ENCODE results near the gene FGF19.

GRCh38 chr11:69746140-69746539 lies 42.3 kb upstream of the FGF19 start:
- TF ChIP-seq POLR2AphosphoS5 (IDR thresholded peaks at IDR 0.05; ENCODE audit: control insufficient read depth, insufficient read depth, low read depth, low read length) (no peak), TGIF2 (CRISPR knock-in tag; IDR thresholded peaks at IDR 0.05) (no peak), ZNF764 (CRISPR knock-in tag; IDR thresholded peaks at IDR 0.05; ENCODE audit: low read depth) (no peak), GATA2 (CRISPR knock-in tag; IDR thresholded peaks at IDR 0.05) (no peak), ETV6 (IDR thresholded peaks at IDR 0.05; ENCODE audit: borderline replicate concordance in 1 of 2, low read depth in 2 of 2, low read length in 1 of 2) (no peak), ETV6 (CRISPR knock-in tag; IDR thresholded peaks at IDR 0.05; ENCODE audit: borderline replicate concordance) (no peak), MCM7 (IDR thresholded peaks at IDR 0.05) (no peak), CBX3 (IDR thresholded peaks at IDR 0.05; ENCODE audit: borderline replicate concordance in 1 of 2, low read length in 2 of 2) (no peak), ZNF121 (CRISPR knock-in tag; conservative IDR thresholded peaks at IDR 0.05) (no peak)
- TF ChIP-seq, protein P1, sequence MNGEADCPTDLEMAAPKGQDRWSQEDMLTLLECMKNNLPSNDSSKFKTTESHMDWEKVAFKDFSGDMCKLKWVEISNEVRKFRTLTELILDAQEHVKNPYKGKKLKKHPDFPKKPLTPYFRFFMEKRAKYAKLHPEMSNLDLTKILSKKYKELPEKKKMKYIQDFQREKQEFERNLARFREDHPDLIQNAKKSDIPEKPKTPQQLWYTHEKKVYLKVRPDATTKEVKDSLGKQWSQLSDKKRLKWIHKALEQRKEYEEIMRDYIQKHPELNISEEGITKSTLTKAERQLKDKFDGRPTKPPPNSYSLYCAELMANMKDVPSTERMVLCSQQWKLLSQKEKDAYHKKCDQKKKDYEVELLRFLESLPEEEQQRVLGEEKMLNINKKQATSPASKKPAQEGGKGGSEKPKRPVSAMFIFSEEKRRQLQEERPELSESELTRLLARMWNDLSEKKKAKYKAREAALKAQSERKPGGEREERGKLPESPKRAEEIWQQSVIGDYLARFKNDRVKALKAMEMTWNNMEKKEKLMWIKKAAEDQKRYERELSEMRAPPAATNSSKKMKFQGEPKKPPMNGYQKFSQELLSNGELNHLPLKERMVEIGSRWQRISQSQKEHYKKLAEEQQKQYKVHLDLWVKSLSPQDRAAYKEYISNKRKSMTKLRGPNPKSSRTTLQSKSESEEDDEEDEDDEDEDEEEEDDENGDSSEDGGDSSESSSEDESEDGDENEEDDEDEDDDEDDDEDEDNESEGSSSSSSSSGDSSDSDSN (IDR thresholded peaks at IDR 0.05; ENCODE audit: borderline replicate concordance in 1 of 2, low read depth in 2 of 2, low read length in 2 of 2): no peak
